Body of pancreas (tissue), 4 donors: ENCODE data around the gene AUH. TPM values are rescaled to one million over a fixed set of nuclear protein-coding genes. Genes with fewer than 3 reads are reported as not detected.

Experiments used
- ATAC-seq: fragments of 150-250 bp; one replicate; pipeline ENCODE4 v1.9.1; 2016
- DNase-seq, 4 donors: peaks; one replicate each; pipeline ENCODE4 v3.0.0-alpha.2; 2019
- H3K27ac ChIP-seq, 4 donors: fragments of 200-600 bp; sonication (generic); 1 replicate in 3 of 4; 2 replicates in 1 of 4; pipeline versions ENCODE4 v1.5.1 to v1.6.1; 2016 to 2019; ENCODE audit warnings: mild to moderate bottlenecking in 1 of 4, mixed read lengths in 1 of 4, moderate library complexity in 1 of 4
- H3K27me3 ChIP-seq, 2 donors: fragments of 200-600 bp; sonication (generic); one replicate each; pipeline ENCODE4 v1.6.0; 2016; ENCODE audit warnings: mild to moderate bottlenecking in 1 of 2
- H3K36me3 ChIP-seq, 2 donors: fragments of 200-600 bp; sonication (generic); replicated peaks in 1 of 2; 2 replicates each; pipeline ENCODE4 v1.5.1; 2016; ENCODE audit warnings: low read depth in 2 of 2; ENCODE audit not compliant: insufficient read depth in 1 of 2
- H3K4me1 ChIP-seq: fragments of 200-600 bp; sonication (generic); one replicate; pipeline ENCODE4 v1.6.0; 2016
- H3K4me3 ChIP-seq, 2 donors: fragments of 200-600 bp; sonication (generic); 1 replicate in 1 of 2; 2 replicates in 1 of 2; pipeline ENCODE4 v1.5.1; 2016 to 2019
- H3K9me3 ChIP-seq, 3 donors: fragments of 200-600 bp; sonication (generic); 1 replicate in 2 of 3; 2 replicates in 1 of 3; pipeline ENCODE4 v1.5.1; 2016
- CTCF ChIP-seq, 7 experiments: fragments of 450-650 bp in 4 of 7; fragments of 200-600 bp in 3 of 7; sonication (generic) in 3 of 7; IDR thresholded peaks; one replicate each; pipeline ENCODE4 v1.5.1; 2016 to 2019; ENCODE audit warnings: antibody characterized with exemption in 7 of 7
- POLR2A ChIP-seq, 3 donors: fragments of 450-650 bp; IDR thresholded peaks; one replicate each; pipeline ENCODE4 v1.6.1; 2016; ENCODE audit warnings: antibody characterized with exemption in 3 of 3, mild to moderate bottlenecking in 2 of 3
- WGBS, 2 donors: methylation state at CpG; one replicate each; pipeline ENCODE4 v1.1.5; 2017; 5-methylcytosine and 5-hydroxymethylcytosine counted together
- intact Hi-C: fragments of 100-400 bp; cut with DNase I; formaldehyde crosslinking; loops from one replicate; pipeline ENCODE4 v1.15.1; 2023
- total RNA-seq, 2 donors: library from RNA; depleted of rRNA; stranded (reverse); fragments of >200 nt; gene quantifications; one replicate each; pipeline ENCODE4 v1.1.0, GENCODE V29; 2016

AUH gene
- total RNA-seq, 2 donors from 2014 or later = 47.7 to 75.8 TPM

- no peak for TF ChIP-seq CTCF (IDR thresholded peaks at IDR 0.05)
- peak in 2 of 3 donors; percentile 18 to 43 for TF ChIP-seq POLR2A (IDR thresholded peaks at IDR 0.05)
- intact Hi-C loops = no loop called here
- peaks cover 76% of the 10 kb centered on the region for H3K4me1 ChIP-seq
- no peaks in the 10 kb centered on the region for H3K9me3 ChIP-seq
- peak; percentile 86 to 98 (median 92) for DNase-seq
- WGBS, 2 donors = 8 to 10% methylated on average over 13 of the region's 13 CpGs
- no peaks in the 10 kb centered on the region for H3K27me3 ChIP-seq
- peak; percentile 78 for ATAC-seq
- peak overlapping the region; percentile 74 to 100 (median 99) for H3K27ac ChIP-seq
- no peak overlapping the region for H3K4me3 ChIP-seq
- H3K36me3 ChIP-seq = no peaks in the 10 kb centered on the region
These were observed 164.2 kb downstream of the AUH start for GRCh38 chr9:91197232-91198181.

- Histone ChIP-seq H3K27ac (peak overlapping the region; percentile 74 to 100 (median 99)), H3K36me3 (no peaks in the 10 kb centered on the region), H3K9me3 (no peaks in the 10 kb centered on the region), H3K27me3 (no peaks in the 10 kb centered on the region), H3K4me3 (no peak overlapping the region), H3K4me1 (peaks cover 86% of the 10 kb centered on the region)
- DNase-seq (no peak), ATAC-seq (no peak)
- 79 to 83% methylated on average over 8 of the region's 8 CpGs for WGBS, 2 donors
- no peak for TF ChIP-seq POLR2A (IDR thresholded peaks at IDR 0.05)
- no peak for TF ChIP-seq CTCF (IDR thresholded peaks at IDR 0.05)
- intact Hi-C loops = no loop called here
These were observed 165.4 kb downstream of the AUH start for GRCh38 chr9:91196103-91196950.

GRCh38 chr9:91195372-91196012 lies 166.2 kb downstream of the AUH start:
- Histone ChIP-seq H3K4me1 (peaks cover 86% of the 10 kb centered on the region), H3K4me3 (no peak overlapping the region), H3K36me3 (no peaks in the 10 kb centered on the region), H3K27ac (peak overlapping the region; percentile 74 to 100 (median 99)), H3K27me3 (no peaks in the 10 kb centered on the region), H3K9me3 (no peaks in the 10 kb centered on the region)
- TF ChIP-seq CTCF (IDR thresholded peaks at IDR 0.05) = no peak
- TF ChIP-seq POLR2A (IDR thresholded peaks at IDR 0.05) = no peak
- DNase-seq (no peak), ATAC-seq (no peak)
- intact Hi-C loops = no loop called here
- 82 to 87% methylated on average over 5 of the region's 5 CpGs for WGBS, 2 donors

- peaks cover 74% of the 10 kb centered on the region for H3K4me1 ChIP-seq
- H3K36me3 ChIP-seq = no peaks in the 10 kb centered on the region
- ATAC-seq = peak; percentile 68
- H3K27ac ChIP-seq = peak overlapping the region; percentile 97 to 100 (median 99)
- H3K4me3 ChIP-seq = no peak overlapping the region
- WGBS, 2 donors = 1% methylated on average over 43 to 52 of the region's 52 CpGs
- no peaks in the 10 kb centered on the region for H3K9me3 ChIP-seq
- TF ChIP-seq CTCF (IDR thresholded peaks at IDR 0.05) = peak in 1 of 7 experiments; percentile 12
- peak; percentile 86 to 96 (median 95) for TF ChIP-seq POLR2A (IDR thresholded peaks at IDR 0.05)
- peak; percentile 92 to 94 (median 94) for DNase-seq
- no peaks in the 10 kb centered on the region for H3K27me3 ChIP-seq
- intact Hi-C loops = no loop called here
These were observed 167.9 kb downstream of the AUH start for GRCh38 chr9:91193658-91194391.
